Small intestine (tissue), 7 donors: ENCODE results near the gene CEMIP. TPM values are rescaled to one million over a fixed set of nuclear protein-coding genes. Genes with fewer than 3 reads are reported as not detected.

Experiments used
- DNase-seq, 2 donors: peaks; one replicate each; pipeline versions ENCODE4 v3.0.0 to v3.0.0-alpha.2; 2013
- FAIRE-seq: peaks from 2 replicates; lab custom pipeline; 2012; peaks lifted over from hg19 to GRCh38; lab: Jason Lieb, UNC
- H3K27ac ChIP-seq, 3 donors: one replicate each; pipeline ENCODE4 v1.5.1; 2013; ENCODE audit warnings: low read length in 2 of 3, mild to moderate bottlenecking in 2 of 3, control low read depth in 1 of 3, inconsistent platforms in 1 of 3, low read depth in 1 of 3, moderate library complexity in 1 of 3
- H3K27me3 ChIP-seq, 3 donors: one replicate each; pipeline ENCODE4 v1.6.1; 2013; ENCODE audit warnings: low read length in 3 of 3, inconsistent platforms in 1 of 3; ENCODE audit not compliant: control insufficient read depth in 3 of 3, insufficient read depth in 3 of 3
- H3K36me3 ChIP-seq, 3 donors: one replicate each; pipeline ENCODE4 v1.6.1; 2013; ENCODE audit warnings: low read length in 3 of 3, inconsistent platforms in 1 of 3, low read depth in 1 of 3, mild to moderate bottlenecking in 1 of 3, moderate library complexity in 1 of 3; ENCODE audit not compliant: control insufficient read depth in 3 of 3, insufficient read depth in 2 of 3
- H3K4me1 ChIP-seq, 3 donors: one replicate each; pipeline ENCODE4 v1.6.1; 2013; ENCODE audit warnings: low read length in 2 of 3, inconsistent platforms in 1 of 3, low read depth in 1 of 3, mild to moderate bottlenecking in 1 of 3, moderate library complexity in 1 of 3; ENCODE audit not compliant: control insufficient read depth in 3 of 3, insufficient read depth in 2 of 3
- H3K4me3 ChIP-seq, 3 donors: one replicate each; pipeline ENCODE4 v1.5.1; 2013; ENCODE audit warnings: low read length in 3 of 3, control low read depth in 1 of 3, inconsistent platforms in 1 of 3, low read depth in 1 of 3, mild to moderate bottlenecking in 1 of 3, moderate library complexity in 1 of 3
- H3K9me3 ChIP-seq, 2 donors: one replicate each; pipeline ENCODE4 v1.6.1; 2013; ENCODE audit warnings: low read depth in 1 of 2, low read length in 1 of 2; ENCODE audit not compliant: control insufficient read depth in 2 of 2, insufficient read depth in 1 of 2
- WGBS, 3 donors: extraction: QIAGEN DNeasy Blood & Tissue Kit; methylation state at CpG; one replicate each; pipeline ENCODE4 v1.1.7; 2013; 5-methylcytosine and 5-hydroxymethylcytosine counted together
- polyA plus RNA-seq, 4 donors: library from polyadenylated mRNA; stranded (reverse) in 3 of 4; unstranded in 1 of 4; fragments of 200-250 nt in 3 of 4; fragments of 120-200 nt in 1 of 4; gene quantifications; one replicate each; pipeline versions ENCODE4 v1.2.1 to v1.2.3, GENCODE V29; 2013
- donor health status: healthy with polysubstance abuse.
- donor health status: control.
- donor health status: control.
- donor health status: Bipolar disorder and iron deficiency.
- donor health status: healthy.

The CEMIP gene
- polyA plus RNA-seq, 4 donors = 0.27 to 1.4 (median 0.93) TPM

GRCh38 chr15:80739919-80740318 lies 39.3 kb upstream of the CEMIP start:
- FAIRE-seq = no peak
- no peak for DNase-seq
- H3K4me1 ChIP-seq = peaks cover 0 to 14% (median 0%) of the 10 kb centered on the region in 3 donors
- H3K9me3 ChIP-seq = peaks cover 0 to 14% of the 10 kb centered on the region in 2 donors
- H3K4me3 ChIP-seq = no peak overlapping the region
- peaks cover 0 to 3% (median 0%) of the 10 kb centered on the region in 3 donors for H3K36me3 ChIP-seq
- WGBS, 3 donors = 68 to 78% (median 77%) methylated on average over 3 of the region's 3 CpGs
- H3K27ac ChIP-seq = no peak overlapping the region
- no peaks in the 10 kb centered on the region for H3K27me3 ChIP-seq

GRCh38 chr15:80742081-80742480 lies 37.1 kb upstream of the CEMIP start:
- peaks cover 0 to 5% (median 0%) of the 10 kb centered on the region in 3 donors for H3K4me1 ChIP-seq
- 78 to 86% (median 82%) methylated on average over 4 of the region's 4 CpGs for WGBS, 3 donors
- no peak for FAIRE-seq
- H3K27ac ChIP-seq = peak overlapping the region in 1 of 3 donors; percentile 42
- H3K4me3 ChIP-seq = no peak overlapping the region
- H3K9me3 ChIP-seq = peaks cover 0 to 11% of the 10 kb centered on the region in 2 donors
- peak; percentile 23 to 77 for DNase-seq
- peaks cover 0 to under 1% (median 0%) of the 10 kb centered on the region in 3 donors for H3K36me3 ChIP-seq
- H3K27me3 ChIP-seq = no peaks in the 10 kb centered on the region

DNA sequence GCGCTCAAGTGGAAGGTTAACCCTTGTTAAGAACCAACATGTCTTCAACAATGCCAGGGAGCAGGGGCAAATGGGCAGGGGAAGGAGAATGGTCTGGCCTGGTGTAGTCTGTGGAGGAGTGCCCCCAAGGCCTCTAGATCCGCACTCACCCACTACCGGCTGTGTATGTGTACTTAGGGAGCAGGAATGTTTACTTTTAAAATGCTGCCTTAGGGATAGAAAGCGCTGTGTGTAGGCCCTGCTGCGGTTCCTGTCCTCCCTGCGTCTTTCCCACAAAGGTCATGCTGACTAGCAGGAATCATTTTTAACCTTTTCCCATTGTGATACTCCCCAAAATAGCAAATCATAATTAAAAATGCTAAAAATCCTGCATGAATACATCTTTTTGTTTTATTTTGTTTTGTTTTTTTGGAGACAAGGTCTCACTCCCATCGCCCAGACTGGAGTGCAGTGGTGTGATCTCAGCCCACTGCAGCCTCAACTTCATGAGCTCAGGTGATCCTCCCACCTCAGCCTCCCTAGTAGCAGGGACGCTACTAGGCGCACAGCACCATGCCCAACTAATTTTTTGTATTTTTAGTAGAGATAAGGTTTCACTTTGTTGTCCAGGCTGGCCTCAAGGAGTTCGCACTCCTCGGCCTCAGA lies 35.9 kb upstream of the CEMIP start:
- Histone ChIP-seq H3K27ac (peak overlapping the region in 1 of 3 donors; percentile 5), H3K36me3 (peaks cover 0 to 5% (median 0%) of the 10 kb centered on the region in 3 donors), H3K27me3 (no peaks in the 10 kb centered on the region), H3K4me3 (no peak overlapping the region), H3K9me3 (peaks cover 0 to 7% of the 10 kb centered on the region in 2 donors), H3K4me1 (peaks cover 0 to 5% (median 0%) of the 10 kb centered on the region in 3 donors)
- WGBS, 3 donors = 83 to 90% (median 84%) methylated on average over 11 of the region's 11 CpGs
- FAIRE-seq (no peak), DNase-seq (peak in 1 of 2 donors; percentile 34)

DNA sequence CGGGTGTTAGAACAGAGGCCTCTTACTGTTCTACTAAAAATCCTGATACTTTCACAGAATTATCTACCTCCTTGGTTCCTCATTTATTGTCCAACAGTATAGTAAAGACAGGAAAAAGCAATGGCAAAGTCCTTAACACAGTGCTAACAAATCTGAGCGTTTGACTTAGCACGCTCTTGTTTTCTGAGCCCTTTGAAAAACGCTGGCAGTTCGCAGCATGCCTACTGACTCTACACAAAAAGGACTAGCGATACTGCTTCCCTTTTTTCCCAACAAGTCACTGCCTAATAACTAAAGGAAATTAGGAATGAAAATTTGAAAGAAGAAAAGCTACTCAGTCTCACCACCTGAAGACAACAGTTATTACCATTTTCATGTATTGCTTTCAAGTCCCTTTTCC lies 34.8 kb upstream of the CEMIP start:
- no peaks in the 10 kb centered on the region for H3K9me3 ChIP-seq
- no peak for DNase-seq
- H3K27me3 ChIP-seq = no peaks in the 10 kb centered on the region
- 84 to 85% (median 84%) methylated on average over 6 of the region's 6 CpGs for WGBS, 3 donors
- H3K36me3 ChIP-seq = peaks cover 0 to 9% (median 0%) of the 10 kb centered on the region in 3 donors
- peaks cover 0 to 5% (median 0%) of the 10 kb centered on the region in 3 donors for H3K4me1 ChIP-seq
- H3K4me3 ChIP-seq = no peak overlapping the region
- no peak overlapping the region for H3K27ac ChIP-seq
- no peak for FAIRE-seq

GRCh38 chr15:80744826-80745225 lies 34.3 kb upstream of the CEMIP start:
- Histone ChIP-seq H3K36me3 (peaks cover 0 to 12% (median 0%) of the 10 kb centered on the region in 3 donors), H3K27me3 (no peaks in the 10 kb centered on the region), H3K4me3 (no peak overlapping the region), H3K4me1 (peaks cover 0 to 5% (median 0%) of the 10 kb centered on the region in 3 donors), H3K27ac (no peak overlapping the region), H3K9me3 (no peaks in the 10 kb centered on the region)
- WGBS, 3 donors = 34 to 65% (median 50%) methylated on average over 1 of the region's 1 CpG
- DNase-seq (no peak), FAIRE-seq (no peak)

- DNase-seq = no peak
- H3K27ac ChIP-seq = no peak overlapping the region
- H3K4me3 ChIP-seq = no peak overlapping the region
- H3K36me3 ChIP-seq = peaks cover 0 to 15% (median 2%) of the 10 kb centered on the region in 3 donors
- peaks cover 0 to 5% (median 0%) of the 10 kb centered on the region in 3 donors for H3K4me1 ChIP-seq
- WGBS, 3 donors = 87 to 94% (median 88%) methylated on average over 1 of the region's 1 CpG
- no peak for FAIRE-seq
- H3K27me3 ChIP-seq = no peaks in the 10 kb centered on the region
- no peaks in the 10 kb centered on the region for H3K9me3 ChIP-seq
Observed at GRCh38 chr15:80745888-80746287, 33.3 kb upstream of the CEMIP start.

DNA sequence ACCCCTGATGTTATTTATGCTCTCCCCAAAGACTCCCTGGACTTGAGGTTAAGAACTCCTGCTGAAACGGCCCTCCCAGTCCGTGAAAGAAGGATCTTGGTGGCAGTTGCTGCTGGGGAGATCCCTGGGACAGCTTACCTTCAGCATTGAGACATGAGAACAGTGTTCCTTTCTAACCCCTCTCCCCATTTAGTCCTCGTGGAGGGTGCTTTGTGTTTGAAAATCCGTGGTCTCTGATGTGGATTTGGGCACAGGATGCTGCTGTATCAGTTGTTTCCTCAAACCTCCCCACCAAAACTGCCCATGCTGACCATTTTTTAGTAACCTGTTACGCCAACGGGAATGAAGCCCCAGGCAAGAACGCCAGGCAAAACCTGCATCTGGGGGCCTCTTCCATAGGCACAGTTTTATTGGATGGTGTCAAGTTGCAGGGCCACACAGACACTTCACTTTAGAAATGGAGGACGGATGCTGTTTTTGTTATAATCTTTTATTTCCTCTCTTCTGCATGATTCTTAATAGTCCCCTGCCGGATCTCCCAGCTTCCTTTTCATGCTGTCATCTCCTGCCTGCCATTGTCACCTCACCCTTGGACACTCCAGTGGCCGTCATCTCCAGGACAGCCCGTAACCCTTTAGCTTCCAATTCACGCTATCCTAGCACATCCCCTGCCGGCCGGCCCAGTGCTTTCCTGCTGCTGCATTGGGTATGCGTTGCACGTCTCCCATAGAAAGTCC lies 31.7 kb upstream of the CEMIP start:
- no peak for FAIRE-seq
- 71 to 85% (median 77%) methylated on average over 16 of the region's 16 CpGs for WGBS, 3 donors

DNA sequence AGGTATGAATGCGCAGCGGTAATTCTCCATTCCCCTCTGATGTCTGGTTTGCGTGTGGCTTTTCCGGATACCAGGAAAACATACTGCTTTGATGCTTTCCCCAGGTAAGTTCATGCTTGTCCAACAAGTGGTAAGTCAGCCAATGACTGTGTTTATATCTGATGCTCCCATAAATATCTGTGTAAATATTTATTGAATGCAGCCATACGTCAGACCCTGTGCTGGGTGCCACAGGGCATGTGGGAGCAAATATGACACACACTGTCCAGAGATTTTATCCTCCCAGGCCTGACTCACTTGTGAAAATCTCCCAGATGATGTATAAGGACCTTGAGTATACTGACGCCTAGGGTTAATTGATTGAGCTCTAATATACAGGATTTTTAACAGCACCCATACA lies 29.6 kb upstream of the CEMIP start:
- Histone ChIP-seq H3K9me3 (no peaks in the 10 kb centered on the region), H3K4me3 (no peak overlapping the region), H3K27me3 (no peaks in the 10 kb centered on the region), H3K4me1 (no peaks in the 10 kb centered on the region), H3K27ac (no peak overlapping the region), H3K36me3 (peaks cover 3 to 19% (median 7%) of the 10 kb centered on the region in 3 donors)
- 85 to 92% (median 89%) methylated on average over 6 of the region's 6 CpGs for WGBS, 3 donors
- FAIRE-seq (no peak), DNase-seq (no peak)

More for the DNA sequence above, 31.7 kb upstream of the CEMIP start:
- Histone ChIP-seq H3K9me3 (no peaks in the 10 kb centered on the region), H3K4me1 (peaks cover 0 to 2% (median 0%) of the 10 kb centered on the region in 3 donors), H3K4me3 (no peak overlapping the region), H3K27me3 (no peaks in the 10 kb centered on the region), H3K36me3 (peaks cover 0 to 19% (median 4%) of the 10 kb centered on the region in 3 donors), H3K27ac (no peak overlapping the region)
- no peak for DNase-seq
